ENCODE measurements around the gene ZGLP1. TPM values are rescaled to one million over a fixed set of nuclear protein-coding genes. Genes with fewer than 3 reads are reported as not detected.

ZGLP1 gene
- total RNA-seq, 3 donors from 2014 or later (not counting 1 experiment from before 2014, with no cell fraction given) = 1.4 to 2.2 (median 1.9) TPM

GRCh38 chr19:10256551-10256950 is 53.1 kb downstream of the ZGLP1 start:
- ATAC-seq = no peak
- no peak overlapping the region for H3K4me3 Mint-ChIP-seq
- no peak overlapping the region for H3K27ac Mint-ChIP-seq
- no peaks in the 10 kb centered on the region for H3K9me3 Mint-ChIP-seq
- no peak for DNase-seq
- no peaks in the 10 kb centered on the region for H3K27me3 ChIP-seq (ENCODE audit: control insufficient read depth, insufficient read depth, low read length)
- H3K4me1 Mint-ChIP-seq = peaks cover 0 to 29% of the 10 kb centered on the region in 2 donors
- peaks cover 36% of the 10 kb centered on the region for H3K36me3 ChIP-seq (ENCODE audit: control insufficient read depth, insufficient read depth, low read length)
- H3K4me3 ChIP-seq (ENCODE audit: low read length) = no peak overlapping the region
- peaks cover 9% of the 10 kb centered on the region for H3K36me3 Mint-ChIP-seq
- H3K9me3 ChIP-seq (ENCODE audit: control insufficient read depth, insufficient read depth, low read length) = no peaks in the 10 kb centered on the region
- intact Hi-C loops (cut with micrococcal nuclease) = no loop called here
- 96% methylated on average over 12 of the region's 18 CpGs for WGBS (ENCODE audit: insufficient coverage)
- no peak for TF ChIP-seq CTCF (IDR thresholded peaks at IDR 0.05)
- peaks cover 14% of the 10 kb centered on the region for H3K4me1 ChIP-seq (ENCODE audit: control insufficient read depth, insufficient read depth, low read length)
- no peaks in the 10 kb centered on the region for H3K27me3 Mint-ChIP-seq (ENCODE audit: low read depth in 2 of 2)
- H3K27ac ChIP-seq (ENCODE audit: low read length) = no peak overlapping the region

- Mint-ChIP-seq H3K4me3 (no peak overlapping the region), H3K9me3 (no peaks in the 10 kb centered on the region), H3K27ac (peak overlapping the region in 1 of 2 donors; percentile 28), H3K36me3 (peaks cover 9% of the 10 kb centered on the region), H3K4me1 (peaks cover 0 to 30% of the 10 kb centered on the region in 2 donors), H3K27me3 (ENCODE audit: low read depth in 2 of 2) (no peaks in the 10 kb centered on the region)
- TF ChIP-seq CTCF (IDR thresholded peaks at IDR 0.05) = no peak
- ATAC-seq (no peak), DNase-seq (no peak)
- Histone ChIP-seq H3K4me3 (ENCODE audit: low read length) (no peak overlapping the region), H3K27me3 (ENCODE audit: control insufficient read depth, insufficient read depth, low read length) (no peaks in the 10 kb centered on the region), H3K27ac (ENCODE audit: low read length) (no peak overlapping the region), H3K4me1 (ENCODE audit: control insufficient read depth, insufficient read depth, low read length) (peaks cover 18% of the 10 kb centered on the region), H3K36me3 (ENCODE audit: control insufficient read depth, insufficient read depth, low read length) (peaks cover 36% of the 10 kb centered on the region), H3K9me3 (ENCODE audit: control insufficient read depth, insufficient read depth, low read length) (no peaks in the 10 kb centered on the region)
- intact Hi-C loops (cut with micrococcal nuclease) = no loop called here
- 91% methylated on average over 2 of the region's 2 CpGs for WGBS (ENCODE audit: insufficient coverage)
Measured at GRCh38 chr19:10255358-10255757, 54.3 kb downstream of the ZGLP1 start.

Other genes with a start within 250 kb of the ZGLP1 start
- 100 to 1,000 TPM; 107 to 111 (median 107) TPM for gene SHFL, start 223.5 kb downstream of the ZGLP1 start, total RNA-seq
- 1 to 10 TPM; 2.9 to 5.5 (median 3.3) TPM for gene ANGPTL6, start 207.1 kb downstream of the ZGLP1 start, total RNA-seq
- 10 to 100 TPM; 60.0 to 72.2 (median 69.2) TPM for gene PPAN, start 203.5 kb downstream of the ZGLP1 start, total RNA-seq
- 10 to 100 TPM; 44.1 to 52.3 (median 51.0) TPM for gene P2RY11, start 198.1 kb downstream of the ZGLP1 start, total RNA-seq
- gene EIF3G, start 189.9 kb downstream of the ZGLP1 start, total RNA-seq = 100 to 1,000 TPM; 377 to 471 (median 423) TPM
- 100 to 1,000 TPM; 266 to 323 (median 275) TPM for gene DNMT1, start 114.9 kb downstream of the ZGLP1 start, total RNA-seq
- 10 to 100 TPM in 1 of 3 donors, 1 to 10 TPM in 2; 6.8 to 12.6 (median 9.5) TPM for gene S1PR2, start 78.5 kb downstream of the ZGLP1 start, total RNA-seq
- gene MRPL4, start 57.6 kb downstream of the ZGLP1 start, total RNA-seq = 10 to 100 TPM; 34.5 to 41.6 (median 40.2) TPM
- 10 to 100 TPM; 33.1 to 73.7 (median 56.5) TPM for gene ICAM1, start 38.7 kb downstream of the ZGLP1 start, total RNA-seq
- gene ICAM4, start 22.9 kb downstream of the ZGLP1 start, total RNA-seq = 1 to 10 TPM; 1.3 to 3.6 (median 3.0) TPM
- gene ICAM5, start 19.9 kb downstream of the ZGLP1 start, total RNA-seq = 1 to 10 TPM; 1.1 to 1.6 (median 1.5) TPM
- gene FDX2, start 6.2 kb upstream of the ZGLP1 start, total RNA-seq = 1 to 10 TPM; 1.7 to 4.1 (median 4.0) TPM
- gene RAVER1, start 23.7 kb upstream of the ZGLP1 start, total RNA-seq = 10 to 100 TPM; 42.5 to 64.3 (median 55.9) TPM
- gene ICAM3, start 29.8 kb upstream of the ZGLP1 start, total RNA-seq = 100 to 1,000 TPM; 189 to 224 (median 199) TPM
- 100 to 1,000 TPM; 401 to 469 (median 454) TPM for gene TYK2, start 70.8 kb upstream of the ZGLP1 start, total RNA-seq
- 100 to 1,000 TPM; 211 to 242 (median 223) TPM for gene CDC37, start 93.7 kb upstream of the ZGLP1 start, total RNA-seq
- gene PDE4A, start 110.7 kb upstream of the ZGLP1 start, total RNA-seq = 10 to 100 TPM; 34.2 to 46.2 (median 44.9) TPM
- gene KEAP1, start 193.5 kb upstream of the ZGLP1 start, total RNA-seq = 10 to 100 TPM; 28.1 to 39.4 (median 34.6) TPM
- gene S1PR5, start 207.6 kb upstream of the ZGLP1 start, total RNA-seq = 100 to 1,000 TPM; 307 to 433 (median 368) TPM
- gene ATG4D, start 234.1 kb upstream of the ZGLP1 start, total RNA-seq = 100 to 1,000 TPM; 128 to 155 (median 138) TPM

All from natural killer cell (primary cell).